SIG-M5 treated with dmso at 0.1 percent for 504 hours (cell line): Measurements from ENCODE around the gene PDGFA.
A peak's percentile ranks its signal among the peaks of the same experiment; 100 is the strongest.

Experiments used
- DNase-seq: peaks from one replicate; lab custom pipeline; 2025; ENCODE audit not compliant: unreplicated experiment; lab: John Stamatoyannopoulos, UW

PDGFA gene

DNA sequence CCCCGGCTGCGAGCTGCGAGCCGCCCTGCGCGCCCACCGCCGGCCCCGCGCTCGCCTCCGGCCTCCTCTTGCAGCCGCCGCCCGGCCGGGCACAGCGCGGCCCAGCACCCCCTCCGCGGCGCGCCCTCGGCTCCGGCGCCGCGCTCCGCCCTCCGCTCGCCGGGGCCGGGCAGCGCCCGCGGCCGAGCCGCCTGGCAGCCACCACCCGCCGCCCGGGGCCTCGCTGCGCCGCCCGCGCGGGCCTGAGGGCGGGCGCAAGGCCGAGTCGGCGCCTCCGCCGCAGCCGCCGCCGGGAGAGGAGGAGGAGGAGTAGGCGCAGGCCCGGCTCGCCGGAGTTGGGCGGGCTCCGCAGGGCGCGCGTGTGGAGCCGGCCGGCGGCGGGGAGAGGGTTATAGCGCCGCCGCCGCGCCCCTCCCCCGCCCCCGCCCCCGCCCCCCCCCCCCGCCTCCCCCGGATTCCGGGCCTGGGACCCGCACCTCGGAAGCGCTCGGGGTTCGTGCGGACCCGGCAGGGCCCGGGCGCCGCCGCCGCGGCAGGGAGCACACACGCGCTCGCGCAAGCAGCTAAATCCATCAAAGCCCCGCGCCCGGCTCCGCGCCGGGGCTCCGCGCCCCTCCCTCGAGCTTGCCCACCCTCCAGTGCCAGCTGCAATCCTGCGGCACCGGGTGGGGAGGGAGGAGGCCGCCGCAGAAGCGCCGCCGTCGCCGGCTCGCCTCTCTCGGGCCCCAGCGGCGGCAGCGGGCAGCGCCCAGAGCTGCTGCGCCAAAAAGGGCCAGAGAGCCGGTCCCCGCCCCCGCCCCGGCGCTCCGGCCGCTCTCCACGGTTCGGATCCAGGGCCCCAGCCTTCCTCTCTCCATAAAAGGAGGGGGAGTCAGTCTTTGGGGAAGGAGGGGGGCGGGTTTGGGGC lies at the start of gene PDGFA:
TSS of gene PDGFA (minus strand) at position 363 of the 907 bp plus-strand sequence. CDS start 845 bp downstream, outside the sequence.
- peak; percentile 19 for DNase-seq

GRCh38 chr7:568031-568951 lies 48.6 kb upstream of the PDGFA start:
- no peak for DNase-seq

- DNase-seq, result no peak
These were observed 47.7 kb upstream of the PDGFA start for GRCh38 chr7:567305-567883.

DNA sequence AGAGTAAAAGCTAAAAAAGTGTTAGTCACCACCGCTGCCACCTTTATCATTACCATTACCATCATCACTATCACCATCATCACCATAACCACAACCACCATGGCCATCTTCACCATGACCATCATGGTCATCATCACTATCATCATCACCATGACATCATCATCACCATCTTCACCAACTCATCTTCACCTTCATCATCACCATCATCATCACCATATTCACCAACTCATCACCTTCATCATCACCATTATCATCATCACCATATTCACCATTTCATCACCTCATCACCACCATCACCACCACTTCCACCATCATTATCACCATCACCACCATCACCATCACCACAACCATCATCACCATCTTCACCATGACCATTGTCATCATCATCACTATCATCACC lies 46.5 kb upstream of the PDGFA start:
- no peak for DNase-seq

GRCh38 chr7:564176-564865 lies 44.7 kb upstream of the PDGFA start:
- DNase-seq, result no peak

DNA sequence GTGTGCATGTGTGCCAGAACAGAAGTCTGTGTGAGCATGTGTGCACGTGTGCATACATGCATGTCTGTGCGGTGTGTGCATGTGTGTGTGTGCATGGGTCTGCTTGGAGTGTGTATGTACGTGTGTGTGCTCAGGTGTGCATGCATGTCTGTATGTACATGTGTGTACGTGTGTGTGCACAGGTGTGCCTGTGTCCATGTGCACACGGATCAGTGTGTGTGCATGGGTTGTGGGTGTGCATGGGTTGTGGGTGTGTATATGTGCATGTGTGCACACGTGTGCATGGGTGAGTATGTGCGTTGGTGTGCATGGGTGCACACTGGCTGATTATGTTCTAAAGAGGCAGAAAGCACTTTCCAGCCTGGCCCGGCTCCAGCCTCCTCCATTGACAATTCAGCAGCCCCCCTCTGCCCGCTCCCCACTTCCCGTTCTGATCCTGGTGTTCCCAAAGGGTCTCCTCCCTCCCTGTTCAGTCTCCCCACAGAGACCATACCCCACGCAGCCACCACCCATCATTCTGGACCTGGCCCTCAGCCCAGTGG lies 44.1 kb upstream of the PDGFA start:
- DNase-seq, result no peak

GRCh38 chr7:562789-563628 lies 43.4 kb upstream of the PDGFA start:
- no peak for DNase-seq

DNA sequence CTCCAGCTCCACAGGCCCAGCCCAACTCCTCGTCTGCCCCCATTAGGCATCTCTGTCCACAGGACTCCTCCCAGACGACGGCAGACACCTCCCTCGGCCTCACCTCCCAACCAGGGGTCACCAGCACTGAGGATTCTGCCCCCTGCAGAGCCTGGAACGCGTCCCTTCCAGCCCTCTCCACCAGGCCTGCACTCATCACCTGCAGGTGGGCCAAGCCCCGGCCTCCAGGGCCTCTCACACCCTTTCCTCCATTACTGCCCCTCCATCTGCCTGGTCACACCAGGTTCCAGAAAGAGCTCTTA lies 42.7 kb upstream of the PDGFA start:
- no peak for DNase-seq

- no peak for DNase-seq
These were observed 42.2 kb upstream of the PDGFA start for GRCh38 chr7:561631-562373.

- DNase-seq, result no peak
These were observed 41.5 kb upstream of the PDGFA start for GRCh38 chr7:560966-561630.

DNA sequence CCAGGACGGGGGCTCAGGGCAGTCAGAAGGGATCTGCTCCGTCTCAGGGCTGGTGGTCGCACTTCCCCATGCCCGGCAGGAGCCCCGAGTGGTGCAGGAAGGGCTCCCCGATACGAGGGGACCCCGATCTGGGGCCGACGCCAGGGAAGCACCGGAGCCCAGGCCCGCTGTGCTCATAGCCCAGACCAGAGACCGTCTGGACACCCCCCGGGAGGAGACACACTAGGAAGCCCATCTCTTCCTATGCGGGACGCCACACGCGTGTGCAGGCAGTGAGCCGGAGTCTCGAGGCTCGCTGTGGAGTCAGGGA lies 39.7 kb upstream of the PDGFA start:
- no peak for DNase-seq

DNA sequence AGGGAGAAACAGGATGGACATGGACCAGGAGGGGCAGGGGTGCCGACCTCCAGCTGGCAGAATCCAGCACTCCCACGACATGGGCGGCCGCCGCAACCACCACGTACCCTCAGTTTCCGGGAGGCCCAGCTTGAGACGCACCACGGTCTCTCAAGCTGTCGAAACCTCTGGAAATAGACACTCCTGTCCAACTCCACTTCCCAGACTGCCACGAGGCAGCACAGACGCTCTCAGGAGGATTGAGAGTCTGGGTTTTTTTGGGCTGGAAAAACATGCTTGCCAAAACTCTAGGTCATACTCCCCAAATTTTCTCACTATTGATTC lies 37.9 kb upstream of the PDGFA start:
- DNase-seq, result no peak

GRCh38 chr7:556837-557557 lies 37.4 kb upstream of the PDGFA start:
- DNase-seq, result no peak

- no peak for DNase-seq
These were observed 36.7 kb upstream of the PDGFA start for GRCh38 chr7:556291-556826.

- DNase-seq, result no peak
These were observed 36.0 kb upstream of the PDGFA start for GRCh38 chr7:555551-556160.

DNA sequence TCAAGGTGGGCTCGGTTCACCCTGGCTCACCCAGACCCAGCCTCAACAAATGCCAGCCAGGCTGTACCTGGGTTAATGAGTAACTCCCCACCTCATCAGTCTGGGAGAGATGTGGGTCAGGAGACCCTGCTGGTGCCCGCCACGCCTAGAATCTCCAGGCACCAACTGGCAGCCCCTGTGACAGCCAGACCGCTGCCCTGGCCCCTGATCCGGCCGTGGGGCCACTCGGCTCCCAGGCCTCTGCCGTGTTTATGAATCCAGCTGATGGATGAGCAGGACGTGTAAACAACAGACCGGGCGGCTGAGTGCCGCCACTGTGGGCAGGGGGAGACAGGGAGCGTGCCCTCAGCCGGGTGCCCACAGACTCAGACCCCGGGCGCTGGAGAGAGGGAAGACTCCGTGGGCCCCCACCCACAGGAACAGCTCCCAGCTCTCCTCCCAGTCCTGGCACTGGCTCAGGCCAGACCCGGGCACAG lies 34.0 kb upstream of the PDGFA start:
- DNase-seq, result no peak

- no peak for DNase-seq
These were observed 33.4 kb upstream of the PDGFA start for GRCh38 chr7:552868-553635.
